HuH-7.5 (cell line): Measurements from ENCODE around the gene METTL6.
"Not testable (repeated sequence)": the region's sequence is repeated elsewhere in the genome, so short reads cannot be mapped to it uniquely, and the experiment has no call there.

Source experiments
- DNase-seq: peaks from one replicate; pipeline ENCODE4 v3.0.0; 2011; ENCODE audit warnings: low spot score

METTL6 gene

DNA sequence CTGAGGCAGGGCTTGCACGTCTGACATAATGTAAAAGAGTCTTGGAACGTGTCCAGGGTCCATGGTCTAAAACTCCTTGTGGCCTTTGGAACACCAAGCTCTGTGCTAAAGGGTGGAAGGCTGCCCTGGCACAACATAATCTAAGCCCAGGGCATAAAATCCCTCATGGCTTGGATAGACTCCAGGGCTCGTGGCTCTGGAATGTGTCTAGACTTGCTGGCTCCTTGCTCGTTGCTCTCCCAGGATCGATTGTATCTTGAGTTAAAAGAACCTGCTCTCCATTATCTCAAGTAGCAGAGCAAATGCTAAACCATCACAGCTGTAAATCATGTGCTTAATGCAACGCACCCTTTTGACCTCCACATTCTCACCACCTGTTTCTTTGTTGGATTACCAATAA is 63.3 kb downstream of the METTL6 start:
- DNase-seq, result not testable (repeated sequence)

- no peak for DNase-seq
These were observed 65.7 kb downstream of the METTL6 start for GRCh38 chr3:15361494-15362214.

GRCh38 chr3:15360788-15361493 is 66.4 kb downstream of the METTL6 start:
- DNase-seq, result no peak
